AG10803 (cell line): ENCODE results near the gene ACVR2A.

Experiments
- DNase-seq: peaks from one replicate; pipeline ENCODE4 v3.0.0; 2010; ENCODE audit warnings: low read depth
- H3K4me3 ChIP-seq: 2 replicates; pipeline ENCODE4 v1.5.1; 2011; ENCODE audit warnings: mild to moderate bottlenecking, low read length, control low read depth
- CTCF ChIP-seq: conservative IDR thresholded peaks from 2 replicates; pipeline ENCODE4 v1.5.1; 2011; ENCODE audit warnings: mild to moderate bottlenecking, low read length, control low read depth, inconsistent platforms

Gene ACVR2A

GRCh38 chr2:147843864-147844696 lies 749 bp upstream of the ACVR2A start:
- H3K4me3 ChIP-seq, result peak overlapping the region; percentile 85
- peak; percentile 87 for DNase-seq
- peak; percentile 41 for TF ChIP-seq CTCF

- TF ChIP-seq CTCF, result no peak
- H3K4me3 ChIP-seq, result peak overlapping the region; percentile 85
- peak; percentile 13 for DNase-seq
Measured at GRCh38 chr2:147845411-147845971, 662 bp downstream of the ACVR2A start.

GRCh38 chr2:147846412-147847081 lies 1.7 kb downstream of the ACVR2A start:
- peak; percentile 11 for DNase-seq
- TF ChIP-seq CTCF, result no peak
- peak overlapping the region; percentile 85 for H3K4me3 ChIP-seq

GRCh38 chr2:147847746-147848391 lies 3.0 kb downstream of the ACVR2A start:
- H3K4me3 ChIP-seq, result peak overlapping the region; percentile 85
- DNase-seq, result peak; percentile 48
- TF ChIP-seq CTCF, result no peak

GRCh38 chr2:147850838-147851237 lies 6.0 kb downstream of the ACVR2A start:
- H3K4me3 ChIP-seq, result no peak overlapping the region
- TF ChIP-seq CTCF, result no peak
- DNase-seq, result no peak

GRCh38 chr2:147851244-147851930 lies 6.6 kb downstream of the ACVR2A start:
- H3K4me3 ChIP-seq, result no peak overlapping the region
- no peak for DNase-seq
- no peak for TF ChIP-seq CTCF
